GM10847 (cell line): ENCODE measurements around the gene SIM2.

Source experiments
- POLR2A ChIP-seq: IDR thresholded peaks from 2 replicates; pipeline ENCODE4 v1.6.1; 2011; ENCODE audit not compliant: insufficient read length; ENCODE audit errors: extremely low read depth

The SIM2 gene

DNA sequence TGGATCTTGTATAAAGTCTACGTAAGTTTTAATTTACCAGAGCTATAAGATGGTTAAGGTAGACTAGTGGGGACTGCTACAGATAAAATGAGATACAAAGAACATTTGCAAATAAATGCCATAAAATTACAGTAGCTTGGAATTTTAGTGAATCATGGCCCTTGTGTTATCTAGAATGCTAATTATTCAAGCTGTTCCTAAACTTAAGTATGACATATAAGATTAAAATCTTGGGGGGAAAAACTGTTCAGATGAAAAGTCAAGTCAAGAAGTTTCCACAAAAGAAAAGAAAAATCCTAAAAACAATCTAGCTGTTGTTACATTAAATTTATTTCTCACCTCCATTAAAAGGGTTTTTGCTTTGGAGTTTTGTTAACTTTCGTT, 51.7 kb downstream of the SIM2 start:
- no peak for TF ChIP-seq POLR2A

DNA sequence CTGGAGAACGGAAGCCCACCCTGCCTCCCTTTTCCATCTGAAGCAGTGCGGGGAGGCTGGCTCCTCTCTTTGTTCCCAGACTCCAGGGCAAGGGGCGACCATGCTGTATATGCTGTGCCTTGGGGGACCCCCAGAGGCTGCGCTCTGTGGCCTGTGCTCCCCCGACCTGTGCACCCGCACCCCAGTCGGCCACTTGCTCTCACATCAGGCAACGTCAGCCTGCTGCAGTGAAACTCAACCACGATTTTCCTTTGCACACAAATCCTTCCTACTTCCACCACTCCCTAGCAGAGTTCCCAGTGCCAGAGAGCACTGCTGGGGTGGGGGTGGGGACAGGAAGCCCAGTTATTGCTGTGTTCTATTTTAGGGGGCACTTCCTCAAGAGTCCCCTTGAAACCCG, 52.5 kb downstream of the SIM2 start:
- no peak for TF ChIP-seq POLR2A

DNA sequence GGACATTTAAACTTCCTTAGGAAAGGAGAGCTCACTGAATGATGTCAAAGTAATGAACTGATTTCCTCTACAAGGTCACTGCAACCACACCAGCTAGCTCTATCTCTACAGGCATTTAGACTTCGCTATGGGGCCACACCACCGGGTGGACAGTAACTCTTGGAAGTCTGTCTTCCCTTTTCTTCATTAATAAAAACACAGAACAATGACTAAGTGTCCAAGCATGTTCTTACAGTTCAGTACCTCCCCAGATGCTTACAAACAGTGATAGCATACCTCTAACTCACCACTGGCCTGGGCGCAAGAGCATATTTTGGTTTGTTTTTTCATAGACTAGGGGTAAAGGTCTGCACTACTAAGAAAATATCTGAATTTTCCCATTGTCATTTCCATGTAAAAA, 54.6 kb downstream of the SIM2 start:
- no peak for TF ChIP-seq POLR2A

DNA sequence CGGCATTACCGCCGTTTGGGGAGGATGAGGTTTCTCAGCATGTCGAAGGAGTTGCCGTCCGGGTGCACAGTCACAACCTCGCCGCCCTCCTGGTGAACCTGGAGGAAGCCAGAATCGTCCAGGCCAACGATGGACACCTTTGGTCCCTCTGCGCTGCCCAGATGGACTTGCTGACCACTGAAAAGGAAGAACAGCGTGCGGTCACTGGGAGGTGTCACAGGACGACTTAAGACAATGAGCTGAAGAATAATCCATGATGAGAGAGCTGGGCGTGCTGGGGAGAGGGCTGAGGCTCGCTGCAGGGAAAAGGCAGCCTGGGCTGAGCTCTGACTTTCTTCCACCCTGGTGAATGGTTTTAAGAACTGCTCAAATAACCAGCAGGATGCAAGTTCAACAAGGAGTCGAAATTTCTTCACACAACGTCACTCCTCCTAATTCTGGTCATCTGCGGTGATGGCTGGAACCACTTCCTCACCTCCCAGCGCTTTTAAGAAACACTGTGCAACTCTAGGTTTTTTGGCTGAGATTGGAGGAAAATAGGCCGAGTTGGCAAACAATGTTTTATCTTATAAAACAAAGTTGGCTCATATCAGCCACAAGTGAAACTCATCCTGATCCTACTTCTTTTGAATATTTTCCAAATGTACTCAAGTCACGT, 55.5 kb downstream of the SIM2 start:
- TF ChIP-seq POLR2A: no peak

DNA sequence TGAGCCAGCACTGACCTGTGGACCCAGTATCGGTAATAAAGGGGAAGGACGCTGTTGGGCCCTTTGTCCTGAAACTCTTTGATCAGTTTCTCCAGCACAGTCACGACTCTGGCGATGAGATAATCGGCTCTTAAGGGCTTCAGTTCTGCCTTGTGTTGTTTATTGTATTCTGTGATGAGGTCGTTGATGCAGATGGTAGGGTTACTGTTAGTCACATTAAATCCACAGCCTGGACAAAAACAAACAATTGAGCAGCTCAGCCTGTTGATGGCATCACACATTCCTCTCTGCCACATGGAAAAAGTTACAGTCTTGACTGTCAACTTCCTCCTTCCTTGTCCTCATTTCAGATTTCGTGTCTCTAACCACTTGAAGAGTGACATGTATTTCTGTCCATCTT, 57.6 kb downstream of the SIM2 start:
- no peak for TF ChIP-seq POLR2A

DNA sequence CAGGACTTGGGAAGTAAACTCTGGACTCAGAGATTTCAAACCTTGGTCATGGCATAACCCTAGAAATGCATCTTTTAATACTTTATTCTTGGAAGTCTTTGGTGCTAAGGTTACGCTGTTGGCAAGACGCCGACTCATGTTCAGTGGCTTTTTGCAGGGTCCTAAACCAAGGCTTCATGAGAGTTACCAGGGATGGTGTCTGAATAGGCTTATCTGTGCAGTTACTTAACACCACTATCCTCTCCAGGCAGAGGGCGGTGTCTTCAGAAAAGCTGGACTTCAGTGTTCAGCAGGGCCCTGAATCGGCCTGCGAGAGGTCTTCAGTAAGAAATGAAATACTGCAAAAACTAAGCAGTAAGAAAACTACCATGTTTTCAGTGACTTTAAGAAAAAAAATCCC, 58.3 kb downstream of the SIM2 start:
- no peak for TF ChIP-seq POLR2A

DNA sequence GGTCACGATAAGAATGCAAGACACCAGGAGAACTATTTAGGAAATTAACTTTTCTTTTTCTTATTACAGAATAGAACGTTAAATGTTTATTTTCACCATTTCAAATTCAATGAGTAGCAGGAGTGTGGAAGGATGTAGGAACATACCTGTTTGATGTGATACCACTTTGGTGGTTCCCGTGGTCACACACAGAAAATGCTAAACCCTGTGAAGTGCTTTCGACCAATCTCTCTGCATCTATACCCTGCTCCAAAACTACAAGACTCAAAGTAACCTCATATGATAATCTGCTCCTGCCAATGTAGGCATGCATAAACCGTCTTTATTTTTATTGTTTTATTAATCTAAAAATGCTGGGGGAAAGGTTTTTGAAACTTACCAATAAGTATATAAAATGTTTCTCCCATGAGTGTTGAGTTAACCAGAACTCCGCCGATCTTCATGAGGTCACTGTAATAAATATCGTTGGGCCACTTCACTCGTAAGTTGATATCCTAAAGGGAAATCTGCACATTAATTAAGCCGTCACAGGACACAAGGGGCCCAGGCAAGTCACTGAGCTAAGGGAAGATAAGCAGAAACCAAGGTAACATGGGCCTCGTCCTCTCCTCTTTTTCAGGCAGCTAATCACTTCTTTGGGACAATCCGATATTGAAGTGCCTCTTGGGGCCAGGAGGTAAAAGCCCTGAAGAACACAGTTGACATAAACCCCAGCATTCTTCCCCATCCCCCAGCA, 60.6 kb downstream of the SIM2 start:
- TF ChIP-seq POLR2A: no peak

DNA sequence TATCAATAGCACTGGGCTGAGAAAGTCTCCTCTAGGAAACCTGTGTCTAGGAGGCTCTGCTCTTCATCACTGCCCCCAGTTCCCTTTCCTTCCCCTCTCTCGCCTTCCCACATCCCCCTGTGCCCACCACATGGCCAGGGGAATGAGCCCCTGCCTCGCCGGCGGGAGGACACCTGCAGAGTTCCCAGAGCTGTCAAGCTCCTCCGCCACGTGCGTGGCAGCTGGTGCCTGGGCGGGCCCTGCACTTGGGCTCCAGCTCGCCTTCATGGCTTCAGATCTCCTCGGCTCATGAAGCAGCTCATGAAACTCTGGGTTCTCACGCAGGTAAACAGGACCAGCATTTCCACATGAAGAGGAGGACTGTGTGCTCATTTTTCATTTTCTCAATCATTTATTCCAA, 62.8 kb downstream of the SIM2 start:
- no peak for TF ChIP-seq POLR2A

DNA sequence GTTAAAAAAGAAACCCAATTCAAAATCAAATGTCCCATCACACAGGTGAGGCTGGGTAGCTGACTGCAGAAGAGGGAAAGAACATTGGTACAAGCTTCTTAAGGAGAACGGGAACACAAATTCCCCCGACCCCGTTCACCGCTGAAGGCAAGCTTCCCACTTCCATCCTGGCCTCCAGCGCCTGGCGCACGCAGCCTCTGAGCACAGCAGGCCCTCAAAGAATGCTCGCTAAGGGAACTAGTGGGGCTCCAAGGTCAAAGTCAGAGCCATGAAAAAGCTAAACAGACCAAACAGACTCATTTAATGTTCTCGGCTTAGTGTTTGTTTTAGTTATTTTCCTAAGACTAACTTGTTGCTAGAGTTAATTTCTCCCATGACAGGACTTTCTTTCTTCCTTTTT, 63.7 kb downstream of the SIM2 start:
- TF ChIP-seq POLR2A: no peak

DNA sequence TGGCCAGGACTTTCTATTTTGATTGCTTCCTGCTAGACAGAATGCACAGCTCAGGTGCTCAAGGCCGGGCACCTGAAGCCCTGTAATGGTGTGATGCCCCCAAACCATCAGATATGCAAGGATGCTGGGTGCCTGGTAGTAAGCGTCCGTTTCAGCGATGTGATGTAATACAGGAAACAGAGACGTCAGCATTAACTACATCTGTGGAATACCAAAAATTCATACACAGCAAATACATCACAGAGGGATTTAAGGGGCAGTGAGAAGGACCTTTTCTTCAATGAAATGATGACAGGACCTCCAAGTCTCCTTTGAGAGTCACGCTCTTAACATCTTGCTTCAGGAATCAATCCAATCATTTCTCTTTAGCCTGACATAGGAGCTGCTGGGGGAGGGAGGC, 64.4 kb downstream of the SIM2 start:
- TF ChIP-seq POLR2A: no peak

DNA sequence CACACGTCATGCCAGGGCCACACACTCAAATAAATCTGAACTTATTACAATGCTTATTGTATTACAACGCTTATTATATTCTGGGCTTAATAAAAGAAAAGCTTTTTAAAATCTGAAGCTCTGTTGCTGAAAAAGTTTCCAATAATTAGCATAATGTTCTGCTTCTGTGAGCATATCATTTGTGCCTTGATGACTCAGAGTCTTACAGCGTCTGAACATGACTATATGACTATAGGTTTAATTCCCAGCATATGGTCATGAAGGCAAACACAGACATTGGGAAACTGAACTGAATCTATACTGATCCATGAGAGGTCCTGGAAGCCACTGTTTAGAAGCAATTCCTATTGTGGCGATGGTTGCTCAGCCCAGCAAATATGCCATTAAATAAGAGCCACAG, 66.3 kb downstream of the SIM2 start:
- no peak for TF ChIP-seq POLR2A

DNA sequence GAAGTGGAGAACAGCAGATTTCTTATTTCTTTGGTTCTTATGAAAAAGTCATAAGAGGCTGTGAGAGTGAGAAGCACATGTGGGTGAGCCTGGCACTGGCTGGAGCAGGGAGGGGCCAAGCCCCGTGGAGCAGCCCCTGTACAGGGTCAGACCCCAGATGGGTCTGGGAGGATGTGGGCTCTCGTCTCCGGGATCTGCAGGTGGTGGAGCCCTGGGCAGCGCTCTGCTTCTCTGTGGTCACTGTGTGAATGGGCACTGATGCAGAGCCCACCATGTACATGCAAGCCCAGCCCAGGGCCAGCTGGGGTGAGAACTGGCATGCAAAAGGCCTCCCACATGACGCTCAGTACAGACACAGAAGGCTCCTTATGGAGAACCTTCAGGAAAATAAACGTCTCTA, 67.6 kb downstream of the SIM2 start:
- TF ChIP-seq POLR2A: no peak

DNA sequence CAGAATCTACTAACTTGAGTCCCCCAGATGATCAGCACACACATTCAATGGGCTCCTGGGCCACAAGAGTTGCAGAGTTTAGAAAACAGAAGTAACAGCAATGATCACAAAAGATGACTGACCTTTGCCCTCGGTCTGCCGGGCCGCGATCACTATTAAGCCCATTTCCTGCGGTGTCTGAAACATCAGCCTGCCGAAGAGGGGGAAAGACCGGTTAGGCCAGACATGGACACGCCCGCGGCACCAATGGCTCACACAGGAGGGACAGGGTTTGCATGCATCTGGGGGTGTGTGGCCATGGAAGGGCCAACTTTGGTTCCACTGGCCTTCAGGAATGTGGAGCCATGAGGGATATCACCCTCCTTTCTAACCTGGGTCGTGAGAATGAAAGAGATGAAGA, 68.2 kb downstream of the SIM2 start:
- no peak for TF ChIP-seq POLR2A

DNA sequence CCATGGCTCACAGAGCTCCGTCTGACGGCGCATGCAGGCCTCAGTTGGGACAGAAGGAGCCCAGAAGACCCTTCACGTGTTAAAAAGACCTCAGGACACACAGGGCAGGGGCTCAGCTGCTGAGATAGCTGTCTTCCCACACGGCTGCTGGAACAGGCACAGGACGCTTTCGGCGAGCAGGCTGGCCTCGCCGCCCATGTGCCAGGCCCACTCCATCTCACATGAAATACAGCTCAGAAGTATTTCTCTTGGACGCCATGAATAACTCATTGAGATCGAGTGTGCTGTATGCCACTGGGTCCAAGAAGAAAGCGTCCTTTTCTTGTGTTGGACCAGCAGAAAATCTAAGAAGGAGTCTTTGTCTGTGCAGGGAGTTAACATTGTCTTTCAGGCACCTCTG, 69.6 kb downstream of the SIM2 start:
- TF ChIP-seq POLR2A: no peak

DNA sequence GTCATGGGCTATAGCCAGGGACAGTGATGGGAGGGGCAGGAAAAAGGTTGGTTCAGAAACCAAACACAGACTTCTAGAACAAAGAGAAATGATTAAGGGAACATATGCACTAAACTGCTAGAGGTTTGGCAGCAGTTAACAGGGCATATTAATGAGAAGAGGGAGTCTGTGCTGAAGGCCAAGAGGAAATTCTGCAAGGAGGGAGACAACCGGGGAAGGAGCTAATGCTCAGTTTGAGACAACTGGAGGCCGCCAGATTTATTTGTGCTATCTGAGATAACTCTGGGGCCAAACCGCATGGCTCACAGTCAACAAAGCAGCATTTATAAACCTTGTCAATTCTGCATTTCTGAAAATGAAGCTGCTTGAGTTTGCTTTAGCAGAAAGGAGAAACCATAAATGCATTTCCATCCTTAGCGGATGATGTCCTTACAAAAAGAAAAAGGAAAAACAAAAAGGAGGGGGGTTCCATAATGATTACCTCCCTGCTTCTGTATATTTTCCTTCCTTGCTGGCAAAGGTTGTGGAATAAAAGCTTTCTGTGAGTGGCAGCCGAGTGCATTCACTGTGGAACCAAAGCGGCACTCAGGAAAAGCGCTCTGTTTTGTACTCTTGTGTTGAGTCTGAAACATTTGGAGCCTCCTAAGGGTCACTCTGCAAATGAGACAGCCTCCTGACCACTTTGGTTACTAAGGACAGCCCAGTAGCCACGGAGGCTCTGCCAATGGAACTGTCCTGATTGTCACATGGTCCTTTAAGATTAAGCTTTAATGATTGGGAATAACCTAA, 70.3 kb downstream of the SIM2 start:
- TF ChIP-seq POLR2A: no peak

DNA sequence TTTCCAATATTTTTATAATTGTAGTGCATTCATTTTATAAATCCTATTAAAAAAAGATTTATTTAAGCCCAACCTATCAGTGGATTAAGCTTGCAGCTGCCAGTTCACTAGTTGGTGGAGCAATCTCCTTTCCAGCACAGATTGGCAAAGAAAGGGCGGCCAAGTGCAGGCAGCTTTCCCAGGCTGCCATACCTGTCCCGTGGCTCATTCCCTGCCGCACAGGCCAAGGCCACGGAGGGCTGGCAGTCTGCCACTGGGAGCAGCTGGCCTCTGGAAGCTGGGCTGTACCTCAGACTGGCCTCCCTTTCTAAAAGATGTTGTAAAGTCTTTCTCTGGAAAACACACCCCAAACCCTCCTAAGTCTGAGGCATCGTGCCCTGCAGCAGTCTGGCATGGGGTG, 74.2 kb downstream of the SIM2 start:
- TF ChIP-seq POLR2A: no peak
